BLaER1 treated with 17β-estradiol and CSF1 and Interleukin-3, amounts not matched to agents 10 nM and 100 nM (cell line): ENCODE data around the gene PRAC1.

Experiments
- H3K27ac ChIP-seq, 11 experiments: shearing (Covaris generic); formaldehyde crosslinking; 2 replicates each; pipeline ENCODE4 v1.8.1; 2022
- H3K27me3 ChIP-seq, 11 experiments: shearing (Covaris generic); formaldehyde crosslinking; 2 replicates each; pipeline ENCODE4 v1.8.1; 2022
- H3K36me3 ChIP-seq, 11 experiments: shearing (Covaris generic); formaldehyde crosslinking; 2 replicates each; pipeline ENCODE4 v1.8.1; 2022
- H3K4me1 ChIP-seq, 10 experiments: shearing (Covaris generic); formaldehyde crosslinking; 2 replicates each; pipeline ENCODE4 v1.8.1; 2022
- H3K4me2 ChIP-seq, 11 experiments: shearing (Covaris generic); formaldehyde crosslinking; 2 replicates each; pipeline ENCODE4 v1.8.1; 2022
- H3K4me3 ChIP-seq, 10 experiments: shearing (Covaris generic); formaldehyde crosslinking; 2 replicates each; pipeline ENCODE4 v1.8.1; 2022
- H3K9ac ChIP-seq, 11 experiments: shearing (Covaris generic); formaldehyde crosslinking; 2 replicates each; pipeline ENCODE4 v1.8.1; 2022
- H3K9me3 ChIP-seq, 11 experiments: shearing (Covaris generic); formaldehyde crosslinking; replicated peaks in 1 of 11; 2 replicates each; pipeline ENCODE4 v1.8.1; 2022
- H4K20me1 ChIP-seq, 11 experiments: shearing (Covaris generic); formaldehyde crosslinking; 2 replicates each; pipeline ENCODE4 v1.8.1; 2022
- Cebpa-rat ChIP-seq, 11 experiments: shearing (Covaris generic); IDR thresholded peaks; 2 replicates each; pipeline ENCODE4 v1.8.1; 2022

PRAC1 gene

GRCh38 chr17:48704361-48705248 is 17.7 kb downstream of the PRAC1 start:
- peaks cover 0 to 5% (median 0%) of the 10 kb centered on the region in 11 experiments; a peak in 2 of 22 replicates for H4K20me1 ChIP-seq
- peaks cover 32 to 85% (median 72%) of the 10 kb centered on the region in 11 experiments; a peak in 21 of 22 replicates for H3K27me3 ChIP-seq
- H3K4me2 ChIP-seq, result no peak overlapping the region
- no peaks in the 10 kb centered on the region for H3K9me3 ChIP-seq
- no peak overlapping the region for H3K4me3 ChIP-seq
- no peak overlapping the region for H3K27ac ChIP-seq
- no peaks in the 10 kb centered on the region for H3K36me3 ChIP-seq
- H3K4me1 ChIP-seq, result no peaks in the 10 kb centered on the region
- no peak for TF ChIP-seq Cebpa-rat (IDR thresholded peaks at IDR 0.05)
- no peak overlapping the region for H3K9ac ChIP-seq

GRCh38 chr17:48701864-48702532 is 20.3 kb downstream of the PRAC1 start:
- no peak for TF ChIP-seq Cebpa-rat (IDR thresholded peaks at IDR 0.05)
- H3K27ac ChIP-seq, result no peak overlapping the region
- H3K4me3 ChIP-seq, result no peak overlapping the region
- no peak overlapping the region for H3K4me2 ChIP-seq
- H3K36me3 ChIP-seq, result no peaks in the 10 kb centered on the region
- H3K27me3 ChIP-seq, result peaks cover 32 to 61% (median 58%) of the 10 kb centered on the region in 11 experiments; a peak in 20 of 22 replicates
- H3K4me1 ChIP-seq, result no peaks in the 10 kb centered on the region
- no peak overlapping the region for H3K9ac ChIP-seq
- no peaks in the 10 kb centered on the region for H3K9me3 ChIP-seq
- H4K20me1 ChIP-seq, result no peaks in the 10 kb centered on the region; a peak in 1 of 22 replicates

GRCh38 chr17:48693178-48693577 is 29.1 kb downstream of the PRAC1 start:
- Histone ChIP-seq H3K27ac (no peak overlapping the region), H3K9ac (no peak overlapping the region), H3K4me2 (no peak overlapping the region), H3K27me3 (peaks cover 0 to 8% (median 0%) of the 10 kb centered on the region in 11 experiments; a peak in 5 of 22 replicates), H3K9me3 (peaks cover 0 to 14% (median 6%) of the 10 kb centered on the region in 11 experiments; a peak in 10 of 22 replicates), H4K20me1 (no peaks in the 10 kb centered on the region), H3K4me3 (no peak overlapping the region), H3K36me3 (no peaks in the 10 kb centered on the region), H3K4me1 (no peaks in the 10 kb centered on the region)
- no peak for TF ChIP-seq Cebpa-rat (IDR thresholded peaks at IDR 0.05)

- no peaks in the 10 kb centered on the region for H4K20me1 ChIP-seq
- H3K4me2 ChIP-seq, result no peak overlapping the region
- peaks cover 0 to 8% (median 0%) of the 10 kb centered on the region in 11 experiments; a peak in 5 of 22 replicates for H3K27me3 ChIP-seq
- H3K9me3 ChIP-seq, result peaks cover 0 to 14% (median 6%) of the 10 kb centered on the region in 11 experiments; a peak in 10 of 22 replicates
- no peaks in the 10 kb centered on the region for H3K36me3 ChIP-seq
- no peak overlapping the region for H3K4me3 ChIP-seq
- H3K27ac ChIP-seq, result no peak overlapping the region
- no peak overlapping the region for H3K9ac ChIP-seq
- TF ChIP-seq Cebpa-rat (IDR thresholded peaks at IDR 0.05), result no peak
- no peaks in the 10 kb centered on the region for H3K4me1 ChIP-seq
These were observed 30.3 kb downstream of the PRAC1 start for GRCh38 chr17:48692049-48692448.

GRCh38 chr17:48690655-48691054 is 31.7 kb downstream of the PRAC1 start:
- Histone ChIP-seq H3K9me3 (peaks cover 0 to 13% (median 6%) of the 10 kb centered on the region in 11 experiments; a peak in 10 of 22 replicates), H3K27me3 (peaks cover 0 to 8% (median 0%) of the 10 kb centered on the region in 11 experiments; a peak in 4 of 22 replicates)

DNA sequence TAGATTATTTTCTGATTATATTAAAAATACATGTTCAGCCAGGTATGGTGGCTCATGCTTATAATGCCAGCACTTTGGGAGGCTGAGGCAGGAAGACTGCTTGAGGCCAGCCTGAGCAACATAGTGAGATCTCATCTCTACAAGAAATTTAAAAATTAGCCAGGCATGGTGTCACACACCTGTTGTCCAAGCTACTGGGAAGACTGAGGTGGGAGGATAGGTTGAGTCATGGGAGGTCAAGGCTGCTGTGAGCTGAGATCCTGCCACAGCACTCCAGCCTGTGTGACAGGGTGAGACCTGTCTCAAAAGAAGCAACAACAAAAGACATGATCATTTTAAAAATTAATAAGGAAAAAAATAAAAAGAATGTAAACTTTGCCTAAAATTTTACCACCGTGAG is 40.7 kb downstream of the PRAC1 start:
- H3K36me3 ChIP-seq, result no peaks in the 10 kb centered on the region
- no peak overlapping the region for H3K4me2 ChIP-seq
- peaks cover 0 to 11% (median 0%) of the 10 kb centered on the region in 11 experiments; a peak in 2 of 22 replicates for H4K20me1 ChIP-seq
- H3K4me1 ChIP-seq, result peaks cover 0 to 6% (median 2%) of the 10 kb centered on the region in 10 experiments; a peak in 6 of 20 replicates
- no peaks in the 10 kb centered on the region for H3K9me3 ChIP-seq
- no peak overlapping the region for H3K4me3 ChIP-seq
- no peak for TF ChIP-seq Cebpa-rat (IDR thresholded peaks at IDR 0.05)
- H3K9ac ChIP-seq, result no peak overlapping the region
- peaks cover 22 to 50% (median 39%) of the 10 kb centered on the region in 11 experiments for H3K27me3 ChIP-seq
- no peak overlapping the region for H3K27ac ChIP-seq

More at GRCh38 chr17:48690655-48691054, 31.7 kb downstream of the PRAC1 start:
- no peak overlapping the region for H3K27ac ChIP-seq
- TF ChIP-seq Cebpa-rat (IDR thresholded peaks at IDR 0.05), result no peak
- H4K20me1 ChIP-seq, result no peaks in the 10 kb centered on the region
- no peak overlapping the region for H3K9ac ChIP-seq
- no peaks in the 10 kb centered on the region for H3K36me3 ChIP-seq
- no peak overlapping the region for H3K4me3 ChIP-seq
- H3K4me2 ChIP-seq, result no peak overlapping the region
- no peaks in the 10 kb centered on the region for H3K4me1 ChIP-seq

- no peak overlapping the region for H3K27ac ChIP-seq
- peaks cover 0 to 6% (median 2%) of the 10 kb centered on the region in 10 experiments; a peak in 6 of 20 replicates for H3K4me1 ChIP-seq
- no peak overlapping the region for H3K4me3 ChIP-seq
- peaks cover 0 to 11% (median 0%) of the 10 kb centered on the region in 11 experiments; a peak in 2 of 22 replicates for H4K20me1 ChIP-seq
- no peaks in the 10 kb centered on the region for H3K9me3 ChIP-seq
- H3K36me3 ChIP-seq, result no peaks in the 10 kb centered on the region
- H3K9ac ChIP-seq, result no peak overlapping the region
- no peak overlapping the region for H3K4me2 ChIP-seq
- peaks cover 22 to 63% (median 48%) of the 10 kb centered on the region in 11 experiments for H3K27me3 ChIP-seq
- no peak for TF ChIP-seq Cebpa-rat (IDR thresholded peaks at IDR 0.05)
These were observed 42.8 kb downstream of the PRAC1 start for GRCh38 chr17:48679385-48680096.

DNA sequence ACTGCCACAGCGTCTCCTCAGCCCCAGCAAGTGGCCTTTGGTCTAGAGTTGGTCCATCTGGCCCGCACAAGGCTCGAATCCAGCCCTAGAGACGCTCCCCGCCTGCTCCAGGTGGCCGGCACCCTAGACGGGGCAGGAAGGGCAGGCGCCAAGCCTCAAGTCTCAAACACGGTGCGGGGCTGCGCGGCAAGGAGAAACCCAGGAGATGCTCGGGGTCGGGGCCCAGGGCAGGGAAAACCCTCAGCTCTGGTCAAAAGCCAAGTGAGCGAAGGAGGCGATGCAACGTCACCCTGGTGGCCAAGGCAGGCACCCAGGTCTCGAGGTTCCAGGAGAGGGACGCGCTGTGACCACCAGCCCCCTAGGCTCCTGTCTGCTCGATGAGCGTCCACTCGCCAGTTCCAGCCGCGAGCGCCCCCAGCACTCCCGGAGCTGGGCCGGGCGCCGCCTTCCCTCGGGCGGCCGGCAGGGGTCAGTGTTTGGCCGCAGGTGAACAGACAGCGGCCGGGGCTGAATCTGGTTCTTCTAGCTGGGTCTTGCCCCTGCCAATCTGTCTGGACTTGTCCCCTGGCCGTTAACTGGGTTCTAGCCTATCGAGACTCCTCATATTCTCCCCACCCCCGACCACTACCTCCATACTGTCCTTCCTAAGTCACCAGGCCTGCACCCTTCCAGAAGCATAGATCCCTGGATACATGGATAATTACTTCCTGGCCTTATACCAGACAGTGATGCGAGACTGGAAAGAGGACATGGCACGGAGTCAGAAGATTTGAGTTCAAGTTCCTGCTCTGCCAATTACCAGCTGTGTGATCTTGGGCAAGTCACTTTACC is 44.0 kb downstream of the PRAC1 start:
- TF ChIP-seq Cebpa-rat (IDR thresholded peaks at IDR 0.05), result no peak
- H3K9ac ChIP-seq, result no peak overlapping the region; a peak in 1 of 22 replicates
- peaks cover 0 to 6% (median 2%) of the 10 kb centered on the region in 10 experiments; a peak in 6 of 20 replicates for H3K4me1 ChIP-seq
- H3K27me3 ChIP-seq, result peaks cover 19 to 62% (median 48%) of the 10 kb centered on the region in 11 experiments
- H4K20me1 ChIP-seq, result peaks cover 0 to 11% (median 0%) of the 10 kb centered on the region in 11 experiments; a peak in 2 of 22 replicates
- H3K4me3 ChIP-seq, result peak overlapping the region in 3 of 10 experiments; percentile 24 to 32 (median 25); a peak in 3 of 20 replicates
- H3K9me3 ChIP-seq, result no peaks in the 10 kb centered on the region
- H3K27ac ChIP-seq, result no peak overlapping the region
- H3K4me2 ChIP-seq, result peak overlapping the region; percentile 23 to 84 (median 60); a peak in 20 of 22 replicates
- no peaks in the 10 kb centered on the region for H3K36me3 ChIP-seq
